Adrenal gland (tissue), 5 donors: Measurements from ENCODE around the gene CSRP1.

Source experiments
- POLR2A ChIP-seq, 2 donors: fragments of 450-650 bp; IDR thresholded peaks; one replicate each; pipeline ENCODE4 v1.6.1; 2017; ENCODE audit warnings: antibody characterized with exemption in 2 of 2, mild to moderate bottlenecking in 2 of 2, moderate library complexity in 1 of 2
- TF ChIP-seq, protein P1 (sequence below), 6 experiments: fragments of 450-650 bp in 4 of 6; fragments of 200-600 bp in 2 of 6; sonication (generic) in 1 of 6; IDR thresholded peaks; 1 replicate in 5 of 6; 2 replicates in 1 of 6; pipeline versions ENCODE4 v1.5.1 to v1.8.0; 2016 to 2021; ENCODE audit warnings: antibody characterized with exemption in 6 of 6, mild to moderate bottlenecking in 2 of 6, moderate library complexity in 1 of 6
- donor health status: DM: no; HTN: no; CAD: no.

- TF ChIP-seq, protein P1, sequence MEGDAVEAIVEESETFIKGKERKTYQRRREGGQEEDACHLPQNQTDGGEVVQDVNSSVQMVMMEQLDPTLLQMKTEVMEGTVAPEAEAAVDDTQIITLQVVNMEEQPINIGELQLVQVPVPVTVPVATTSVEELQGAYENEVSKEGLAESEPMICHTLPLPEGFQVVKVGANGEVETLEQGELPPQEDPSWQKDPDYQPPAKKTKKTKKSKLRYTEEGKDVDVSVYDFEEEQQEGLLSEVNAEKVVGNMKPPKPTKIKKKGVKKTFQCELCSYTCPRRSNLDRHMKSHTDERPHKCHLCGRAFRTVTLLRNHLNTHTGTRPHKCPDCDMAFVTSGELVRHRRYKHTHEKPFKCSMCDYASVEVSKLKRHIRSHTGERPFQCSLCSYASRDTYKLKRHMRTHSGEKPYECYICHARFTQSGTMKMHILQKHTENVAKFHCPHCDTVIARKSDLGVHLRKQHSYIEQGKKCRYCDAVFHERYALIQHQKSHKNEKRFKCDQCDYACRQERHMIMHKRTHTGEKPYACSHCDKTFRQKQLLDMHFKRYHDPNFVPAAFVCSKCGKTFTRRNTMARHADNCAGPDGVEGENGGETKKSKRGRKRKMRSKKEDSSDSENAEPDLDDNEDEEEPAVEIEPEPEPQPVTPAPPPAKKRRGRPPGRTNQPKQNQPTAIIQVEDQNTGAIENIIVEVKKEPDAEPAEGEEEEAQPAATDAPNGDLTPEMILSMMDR (IDR thresholded peaks at IDR 0.05) = no peak
- no peak for TF ChIP-seq POLR2A (IDR thresholded peaks at IDR 0.05)
These were observed 3.8 kb upstream of the CSRP1 start for GRCh38 chr1:201510734-201511133.
